Retinal pigment epithelial cell (primary cell): Measurements from ENCODE around the gene MAT2A.

Source experiments
- DNase-seq: peaks from one replicate; pipeline ENCODE4 v3.0.0-alpha.2; 2010; ENCODE audit warnings: low read depth
- H3K4me3 ChIP-seq: 2 replicates; pipeline ENCODE4 v1.5.1; 2011; ENCODE audit warnings: mild to moderate bottlenecking, low read length, control low read depth, moderate library complexity
- TF ChIP-seq, protein P1 (sequence below): conservative IDR thresholded peaks from 2 replicates; pipeline ENCODE4 v1.5.1; 2011; ENCODE audit warnings: low read depth, low read length, control low read depth, inconsistent platforms

MAT2A gene

DNA sequence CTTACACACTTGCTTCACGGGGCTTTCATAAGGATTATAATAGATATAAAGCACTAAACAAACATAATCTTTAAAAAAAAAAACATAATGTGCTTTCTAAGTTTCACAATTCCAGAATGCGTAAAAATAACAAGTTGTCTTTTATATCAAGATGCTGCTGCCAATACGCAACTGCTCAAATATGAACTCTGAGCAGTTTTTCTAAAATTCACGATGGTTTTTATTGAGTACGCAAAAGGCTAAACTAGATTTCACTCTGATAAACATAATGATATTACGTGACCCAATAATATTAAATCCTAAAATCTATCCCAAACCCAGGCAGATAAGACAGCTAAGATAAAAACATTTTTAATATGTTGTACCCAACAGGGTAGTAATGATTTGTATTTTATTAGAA, 24.6 kb upstream of the MAT2A start:
- DNase-seq, result no peak
- H3K4me3 ChIP-seq, result no peak overlapping the region
- TF ChIP-seq, protein P1, sequence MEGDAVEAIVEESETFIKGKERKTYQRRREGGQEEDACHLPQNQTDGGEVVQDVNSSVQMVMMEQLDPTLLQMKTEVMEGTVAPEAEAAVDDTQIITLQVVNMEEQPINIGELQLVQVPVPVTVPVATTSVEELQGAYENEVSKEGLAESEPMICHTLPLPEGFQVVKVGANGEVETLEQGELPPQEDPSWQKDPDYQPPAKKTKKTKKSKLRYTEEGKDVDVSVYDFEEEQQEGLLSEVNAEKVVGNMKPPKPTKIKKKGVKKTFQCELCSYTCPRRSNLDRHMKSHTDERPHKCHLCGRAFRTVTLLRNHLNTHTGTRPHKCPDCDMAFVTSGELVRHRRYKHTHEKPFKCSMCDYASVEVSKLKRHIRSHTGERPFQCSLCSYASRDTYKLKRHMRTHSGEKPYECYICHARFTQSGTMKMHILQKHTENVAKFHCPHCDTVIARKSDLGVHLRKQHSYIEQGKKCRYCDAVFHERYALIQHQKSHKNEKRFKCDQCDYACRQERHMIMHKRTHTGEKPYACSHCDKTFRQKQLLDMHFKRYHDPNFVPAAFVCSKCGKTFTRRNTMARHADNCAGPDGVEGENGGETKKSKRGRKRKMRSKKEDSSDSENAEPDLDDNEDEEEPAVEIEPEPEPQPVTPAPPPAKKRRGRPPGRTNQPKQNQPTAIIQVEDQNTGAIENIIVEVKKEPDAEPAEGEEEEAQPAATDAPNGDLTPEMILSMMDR, result no peak

DNA sequence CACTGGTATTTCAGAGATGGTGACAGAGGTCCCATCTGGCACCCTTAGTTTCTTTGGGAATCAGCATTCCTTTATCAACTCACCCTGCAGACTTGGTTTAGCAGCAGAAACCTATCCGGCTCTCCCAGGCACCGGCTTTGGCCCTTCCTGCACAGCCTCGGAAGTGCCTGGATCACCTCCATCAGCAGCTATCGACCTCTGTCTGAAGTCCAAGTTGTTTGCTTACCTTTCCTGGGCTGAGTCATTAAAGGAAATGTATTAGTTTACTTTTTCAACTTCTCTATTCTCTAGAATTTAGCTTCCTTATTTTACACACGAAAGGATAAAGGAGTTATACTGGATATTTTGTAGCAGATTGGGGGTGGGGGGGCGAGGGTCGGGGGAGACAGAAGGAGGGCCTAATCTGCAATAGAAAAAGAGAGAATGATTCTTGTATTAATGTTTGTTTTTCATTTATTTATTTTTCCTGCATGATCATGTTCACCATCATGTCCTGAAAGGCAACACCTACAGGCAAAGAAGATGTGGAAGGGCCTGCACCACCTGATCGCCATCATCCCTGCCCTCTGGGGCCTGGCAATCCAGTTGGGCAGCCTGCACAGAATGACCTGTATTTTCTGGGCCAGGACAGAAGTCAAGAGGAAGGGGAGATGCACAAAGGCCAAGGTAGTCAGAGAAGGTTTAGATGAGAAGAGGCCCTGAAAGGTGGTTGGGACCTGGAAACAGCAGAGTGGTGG, 22.1 kb upstream of the MAT2A start:
- H3K4me3 ChIP-seq, result no peak overlapping the region
- TF ChIP-seq, protein P1, result no peak
- no peak for DNase-seq

DNA sequence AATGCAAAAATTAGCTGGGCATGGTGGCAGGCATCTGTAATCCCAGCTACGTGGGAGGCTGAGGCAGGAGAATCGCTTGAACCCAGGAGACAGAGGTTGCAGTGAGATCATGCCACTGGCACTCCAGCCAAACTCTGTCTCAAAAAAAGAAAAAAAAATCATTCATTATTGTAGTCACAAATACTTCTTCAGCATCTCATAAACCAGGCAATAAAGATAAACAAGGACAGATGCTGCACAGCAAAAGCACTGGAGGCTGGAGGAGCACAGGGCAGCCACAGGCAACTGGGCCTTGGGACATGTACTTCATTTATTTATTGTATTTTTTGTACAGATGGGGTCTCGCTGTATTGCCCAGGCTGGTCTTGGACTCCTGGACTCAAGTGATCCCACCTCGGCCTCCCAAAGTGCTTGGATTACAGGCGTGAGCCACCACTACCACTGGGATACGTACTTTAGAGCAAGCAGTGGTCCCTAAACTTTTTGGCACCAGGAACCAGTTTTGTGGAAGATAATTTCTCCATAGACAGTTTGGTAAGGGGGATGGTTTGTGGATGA, 16.8 kb upstream of the MAT2A start:
- H3K4me3 ChIP-seq, result no peak overlapping the region
- no peak for DNase-seq
- TF ChIP-seq, protein P1, result no peak

DNA sequence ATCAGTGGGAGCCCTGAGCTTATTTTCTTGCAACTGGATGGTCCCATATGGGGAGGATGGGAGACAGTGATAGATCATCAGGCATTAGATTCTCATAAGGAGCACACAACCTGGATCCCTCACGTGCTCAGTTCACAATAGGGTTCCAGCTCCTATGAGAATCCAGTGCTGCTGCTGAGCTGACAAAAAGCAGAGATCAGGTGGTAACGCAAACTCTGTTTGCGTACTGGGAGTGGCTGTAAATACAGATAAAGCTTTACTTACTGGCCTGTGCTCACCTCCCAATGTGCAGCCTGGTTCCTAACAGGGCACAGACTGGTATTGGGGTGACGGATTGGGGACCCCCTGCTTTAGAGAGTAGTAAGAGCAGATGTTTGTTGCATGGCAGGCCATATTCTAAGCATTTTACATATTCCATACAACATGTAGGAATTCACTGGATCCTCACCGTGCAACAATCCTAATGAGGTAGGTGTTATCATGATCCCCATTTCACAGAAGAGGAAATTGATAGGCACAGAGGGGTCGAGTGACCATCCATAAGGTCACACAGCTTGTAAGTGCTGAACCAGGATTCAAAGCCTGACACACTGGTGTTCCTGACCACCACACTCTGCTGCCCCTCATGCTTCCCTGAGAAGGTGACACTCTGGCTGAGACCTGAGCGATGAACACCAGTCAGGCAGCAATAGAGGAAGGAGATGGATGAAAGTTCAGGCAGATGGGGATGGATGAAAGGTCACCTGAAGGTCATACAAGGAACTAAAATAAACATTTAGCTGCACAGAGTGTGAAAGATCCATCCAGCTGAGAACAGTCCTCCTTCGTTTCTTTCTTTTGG, 15.7 kb upstream of the MAT2A start:
- no peak overlapping the region for H3K4me3 ChIP-seq
- TF ChIP-seq, protein P1, result no peak
- DNase-seq, result no peak

DNA sequence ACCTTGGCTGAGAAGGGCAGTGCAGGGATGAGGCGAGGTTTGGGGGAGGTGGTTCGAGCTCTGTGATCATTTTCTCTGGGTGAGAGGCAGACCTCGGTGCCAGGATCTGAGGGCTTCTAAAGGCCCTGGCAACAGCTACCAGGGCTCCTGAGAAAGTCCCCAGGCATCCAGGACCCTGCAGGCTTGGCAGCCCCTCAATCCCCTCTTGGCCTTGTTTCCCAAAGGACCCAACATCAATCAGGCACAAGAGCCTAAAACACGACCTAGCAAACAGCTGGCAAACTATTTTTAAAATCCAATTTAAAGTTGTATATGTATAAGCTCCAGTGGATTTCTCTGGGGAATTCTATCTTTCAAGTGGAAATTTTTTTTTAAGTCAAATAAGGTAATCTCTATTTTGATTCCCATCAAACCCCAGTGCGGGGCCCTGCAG, 15.0 kb upstream of the MAT2A start:
- no peak for DNase-seq
- TF ChIP-seq, protein P1, result no peak
- no peak overlapping the region for H3K4me3 ChIP-seq

DNA sequence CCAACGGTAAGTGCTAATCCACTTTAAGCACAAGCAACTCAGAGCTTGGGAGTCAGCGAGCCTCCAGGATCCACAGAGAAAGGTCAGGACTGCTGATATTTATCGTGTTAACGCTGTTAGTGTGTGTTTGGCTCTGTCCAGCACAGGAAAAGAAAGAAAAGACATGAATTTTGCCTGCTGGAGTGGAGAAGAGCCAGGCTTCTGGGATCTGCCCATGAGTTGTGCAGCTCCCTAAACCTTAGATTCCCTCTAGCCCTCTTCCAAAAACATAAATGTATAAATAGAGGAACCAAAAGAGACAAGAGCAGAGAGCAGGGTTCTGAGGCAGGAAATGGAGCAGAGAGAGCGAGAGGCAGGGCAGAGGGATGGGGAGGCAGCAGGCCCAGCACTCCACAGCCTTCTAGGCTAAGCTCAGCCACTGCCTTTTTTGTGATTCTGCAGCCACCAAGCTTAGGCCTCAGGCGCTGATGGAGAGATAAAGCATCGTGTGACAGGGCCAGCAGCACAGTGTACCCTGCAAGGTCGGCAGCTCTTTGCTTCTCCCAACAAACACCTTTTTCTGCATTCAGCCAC, 14.5 kb upstream of the MAT2A start:
- DNase-seq, result peak; percentile 62
- H3K4me3 ChIP-seq, result no peak overlapping the region
- TF ChIP-seq, protein P1, result no peak
